ENCODE measurements around the gene PTGES3.

DNA sequence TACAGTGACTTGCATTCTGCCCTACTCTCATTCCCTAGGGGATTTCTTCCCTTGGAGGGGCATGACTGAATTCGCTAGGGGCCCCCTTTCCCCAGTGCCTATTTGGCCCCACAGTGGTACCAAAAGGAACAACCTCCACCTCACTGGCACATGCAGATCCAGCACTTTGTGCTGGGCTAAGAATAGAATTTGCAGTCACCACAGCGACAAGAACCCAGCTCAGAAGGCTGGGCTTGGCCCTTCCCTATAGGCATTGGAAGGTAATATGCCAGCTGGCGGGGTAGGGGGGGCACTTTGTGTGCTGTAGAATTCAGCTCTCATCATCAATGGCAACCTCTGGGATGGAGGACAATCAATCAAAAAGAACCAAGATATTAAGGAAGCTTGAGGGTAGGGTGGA lies 71.8 kb downstream of the PTGES3 start:
- TF ChIP-seq, protein P1, sequence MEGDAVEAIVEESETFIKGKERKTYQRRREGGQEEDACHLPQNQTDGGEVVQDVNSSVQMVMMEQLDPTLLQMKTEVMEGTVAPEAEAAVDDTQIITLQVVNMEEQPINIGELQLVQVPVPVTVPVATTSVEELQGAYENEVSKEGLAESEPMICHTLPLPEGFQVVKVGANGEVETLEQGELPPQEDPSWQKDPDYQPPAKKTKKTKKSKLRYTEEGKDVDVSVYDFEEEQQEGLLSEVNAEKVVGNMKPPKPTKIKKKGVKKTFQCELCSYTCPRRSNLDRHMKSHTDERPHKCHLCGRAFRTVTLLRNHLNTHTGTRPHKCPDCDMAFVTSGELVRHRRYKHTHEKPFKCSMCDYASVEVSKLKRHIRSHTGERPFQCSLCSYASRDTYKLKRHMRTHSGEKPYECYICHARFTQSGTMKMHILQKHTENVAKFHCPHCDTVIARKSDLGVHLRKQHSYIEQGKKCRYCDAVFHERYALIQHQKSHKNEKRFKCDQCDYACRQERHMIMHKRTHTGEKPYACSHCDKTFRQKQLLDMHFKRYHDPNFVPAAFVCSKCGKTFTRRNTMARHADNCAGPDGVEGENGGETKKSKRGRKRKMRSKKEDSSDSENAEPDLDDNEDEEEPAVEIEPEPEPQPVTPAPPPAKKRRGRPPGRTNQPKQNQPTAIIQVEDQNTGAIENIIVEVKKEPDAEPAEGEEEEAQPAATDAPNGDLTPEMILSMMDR (IDR thresholded peaks at IDR 0.05), result no peak
- TF ChIP-seq POLR2A (IDR thresholded peaks at IDR 0.05), result no peak

All from body of pancreas (tissue), 4 donors.